HG03571 (cell line): ENCODE results near the gene SESN3.
"Not testable (repeated sequence)": the region's sequence is repeated elsewhere in the genome, so short reads cannot be mapped to it uniquely, and the experiment has no call there.

ENCODE experiments used
- ATAC-seq: cut with Tn5 transposase; IDR thresholded peaks from one replicate; pipeline ENCODE4 v1.9.1; 2021; ENCODE audit not compliant: unreplicated experiment

The SESN3 gene

GRCh38 chr11:95227060-95227459 lies 3.9 kb downstream of the SESN3 start:
- ATAC-seq = not testable (repeated sequence)

DNA sequence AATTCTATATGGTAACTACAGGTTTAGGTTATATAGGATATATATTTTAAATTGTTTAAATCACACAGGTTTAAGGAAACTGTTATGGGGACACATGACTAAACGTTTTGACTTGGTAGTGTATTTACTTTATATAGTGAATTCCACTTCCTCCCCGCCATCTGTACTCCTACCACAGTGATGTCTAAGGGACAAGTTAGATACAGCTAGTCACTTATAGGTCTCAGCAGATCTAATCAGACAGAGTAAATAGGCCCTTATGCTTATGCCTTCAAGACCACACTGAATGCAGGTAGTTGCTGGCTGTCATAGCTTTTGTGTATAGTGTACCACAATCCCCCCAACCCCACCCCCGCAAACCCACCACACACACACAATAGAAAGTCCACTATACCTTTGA lies 8.2 kb downstream of the SESN3 start:
- ATAC-seq = no peak

DNA sequence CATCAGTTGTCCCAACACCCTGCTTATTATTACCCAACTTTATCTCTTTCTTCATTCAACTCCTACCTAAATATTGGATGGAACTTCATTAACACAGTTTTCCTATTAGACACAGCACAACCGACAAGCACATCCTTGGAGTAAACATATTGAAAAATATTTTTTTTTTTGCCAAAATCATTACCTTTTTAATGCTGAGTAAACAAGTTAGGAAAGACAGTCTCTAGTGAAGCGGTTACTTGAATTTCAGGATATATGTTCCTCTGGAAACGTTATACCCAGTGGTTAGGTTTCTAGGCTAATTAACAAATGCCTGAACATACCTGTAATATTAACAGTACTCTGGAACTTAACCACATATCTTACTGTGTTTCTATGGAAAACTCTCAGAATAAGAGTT lies 11.4 kb downstream of the SESN3 start:
- no peak for ATAC-seq

GRCh38 chr11:95218149-95218548 lies 12.9 kb downstream of the SESN3 start:
- no peak for ATAC-seq

DNA sequence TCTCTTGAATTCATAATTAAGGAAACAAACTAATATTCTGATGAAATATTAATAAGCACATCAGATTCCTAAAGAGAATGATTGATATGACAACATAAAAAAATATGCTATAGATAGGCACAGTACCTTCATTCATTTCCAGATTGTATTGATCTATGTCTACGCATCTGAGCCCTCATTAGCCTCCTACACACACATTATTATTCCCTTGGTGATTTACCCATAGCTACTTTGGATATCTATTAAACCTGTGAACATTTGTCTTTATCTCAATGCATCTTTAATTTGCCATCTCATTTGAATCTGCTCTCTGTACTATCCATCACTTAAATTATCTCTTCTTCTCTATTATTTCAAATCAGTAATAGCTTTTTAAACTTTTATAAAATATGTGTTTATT lies 18.4 kb downstream of the SESN3 start:
- ATAC-seq = no peak

DNA sequence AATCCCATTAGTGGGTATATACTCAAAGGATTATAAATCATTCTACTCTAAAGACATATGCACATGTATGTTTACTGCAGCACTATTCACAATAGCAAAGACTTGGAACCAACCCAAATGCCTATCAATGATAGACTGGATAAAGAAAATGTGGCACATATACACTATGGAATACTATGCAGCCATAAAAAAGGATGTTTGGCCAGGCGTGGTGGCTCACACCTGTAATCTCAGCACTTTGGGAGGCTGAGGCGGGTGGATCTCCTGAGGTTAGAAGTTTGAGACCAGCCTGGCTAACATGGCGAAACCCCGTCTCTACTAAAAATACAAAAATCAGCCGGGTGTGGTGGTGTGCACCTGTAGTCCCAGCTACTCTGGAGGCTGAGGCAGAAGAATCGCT lies 21.5 kb downstream of the SESN3 start:
- ATAC-seq = not testable (repeated sequence)

DNA sequence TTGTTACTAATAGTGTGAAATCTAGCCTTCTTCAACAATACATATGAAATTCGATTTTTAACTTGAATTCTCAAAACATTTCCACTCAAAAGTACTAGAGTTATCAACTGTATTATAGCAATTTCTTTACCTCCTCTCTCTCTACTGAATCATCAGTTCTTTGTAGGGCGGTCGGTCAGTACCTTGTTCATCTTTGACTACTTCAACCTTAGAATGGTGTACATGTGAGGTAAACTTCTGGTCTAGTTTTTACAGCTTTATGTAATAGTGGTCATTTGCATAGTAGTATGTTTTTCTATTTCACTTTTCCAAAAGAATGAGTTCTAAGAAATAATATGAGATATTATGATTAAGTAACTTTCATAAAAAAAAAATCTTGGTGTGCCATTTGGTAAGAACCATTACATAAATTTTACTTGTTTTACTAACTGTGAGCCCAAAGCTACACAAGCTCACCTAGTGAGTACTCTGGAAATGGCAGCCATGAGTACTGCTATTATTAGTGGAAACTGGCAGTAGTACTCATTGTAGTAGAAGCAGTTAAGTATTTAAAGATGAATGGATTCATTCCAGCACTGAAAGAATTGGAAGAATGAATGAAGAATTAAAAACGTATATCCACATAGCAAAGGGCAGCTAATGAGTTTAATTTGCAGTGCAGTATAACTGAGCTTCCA lies 30.1 kb downstream of the SESN3 start:
- ATAC-seq = no peak

- ATAC-seq = no peak
Measured at GRCh38 chr11:95195831-95196230, 35.2 kb downstream of the SESN3 start.

- no peak for ATAC-seq
Measured at GRCh38 chr11:95193541-95193940, 37.5 kb downstream of the SESN3 start.

DNA sequence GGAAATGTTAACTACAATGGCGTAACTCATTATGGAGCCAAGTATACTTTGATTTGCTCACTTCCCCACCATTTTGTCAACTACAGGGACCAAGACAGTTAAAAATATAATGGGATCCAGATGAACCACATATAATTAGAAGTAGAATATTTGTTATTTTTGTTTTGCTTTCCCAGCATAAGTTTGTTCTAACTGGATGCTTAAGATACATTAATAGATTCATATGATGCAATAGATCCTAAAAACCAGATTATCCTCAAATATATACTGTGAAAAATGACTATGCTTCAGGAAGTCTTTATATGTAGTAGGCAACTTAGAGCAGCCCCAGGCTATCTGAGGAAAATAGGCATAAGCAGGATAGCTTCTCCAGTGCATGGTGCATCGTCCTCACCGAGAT lies 38.3 kb downstream of the SESN3 start:
- no peak for ATAC-seq

DNA sequence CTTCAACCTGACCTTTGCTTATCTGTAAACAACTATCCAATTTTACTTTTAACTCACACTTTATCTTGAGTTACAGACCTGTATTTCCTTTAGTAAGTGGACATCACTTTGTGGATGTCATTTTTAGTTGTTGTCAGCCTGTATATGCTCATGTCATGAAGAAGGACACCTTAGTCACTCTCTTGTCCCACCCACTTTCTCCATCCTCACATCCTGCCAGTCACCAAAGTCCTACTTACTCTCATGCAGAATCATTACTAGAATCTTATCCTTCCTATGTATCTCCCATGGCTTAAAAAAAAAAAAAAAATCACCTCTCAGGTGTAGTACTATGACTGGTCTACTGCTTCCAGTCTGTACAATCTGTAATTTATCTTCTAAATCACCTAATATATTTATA lies 43.3 kb downstream of the SESN3 start:
- no peak for ATAC-seq

DNA sequence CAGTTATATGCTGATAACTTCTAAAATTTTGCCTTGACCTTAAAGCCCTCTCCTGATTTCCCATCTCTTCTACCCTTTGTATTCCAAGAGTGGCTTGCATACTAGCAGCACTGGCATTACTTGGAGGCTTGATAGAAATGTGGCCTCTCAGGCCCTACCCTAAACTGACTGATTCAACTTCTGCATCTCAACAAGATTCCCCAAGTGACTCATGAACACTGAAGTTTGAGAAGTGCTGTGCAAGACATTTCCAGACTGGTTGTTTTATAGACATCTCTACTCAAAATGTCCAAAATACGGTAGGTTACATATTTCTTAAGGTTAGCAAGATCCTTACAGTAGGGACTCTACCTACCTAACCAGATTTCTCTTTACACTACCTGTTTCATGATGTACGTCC lies 48.6 kb downstream of the SESN3 start:
- ATAC-seq = no peak

DNA sequence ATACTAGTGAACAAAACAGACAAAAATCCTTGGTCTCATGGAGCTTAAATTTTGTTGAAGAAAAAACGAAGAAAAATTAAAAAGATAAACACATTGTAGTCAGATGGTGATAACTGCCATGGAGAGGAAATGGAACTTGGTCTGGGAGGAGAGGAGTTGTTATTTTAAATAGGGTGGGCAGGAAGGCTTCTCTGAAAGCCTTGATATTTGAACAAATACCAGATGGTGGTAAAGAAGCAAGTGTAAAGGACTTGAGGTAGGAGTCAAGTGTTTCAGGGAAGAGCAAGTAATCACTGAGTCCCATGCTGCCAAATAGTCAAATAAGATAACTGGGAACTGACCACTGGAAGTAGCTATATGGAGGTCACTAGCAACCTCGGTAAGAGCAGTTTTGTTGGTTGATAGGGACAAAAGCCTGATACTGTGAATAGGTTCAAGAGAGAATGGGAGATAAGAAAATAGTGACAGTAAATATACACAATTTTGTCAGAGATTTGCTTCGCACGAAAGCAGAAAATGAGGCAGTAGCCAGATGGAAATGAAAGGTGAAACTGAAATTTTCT lies 55.1 kb downstream of the SESN3 start:
- no peak for ATAC-seq

DNA sequence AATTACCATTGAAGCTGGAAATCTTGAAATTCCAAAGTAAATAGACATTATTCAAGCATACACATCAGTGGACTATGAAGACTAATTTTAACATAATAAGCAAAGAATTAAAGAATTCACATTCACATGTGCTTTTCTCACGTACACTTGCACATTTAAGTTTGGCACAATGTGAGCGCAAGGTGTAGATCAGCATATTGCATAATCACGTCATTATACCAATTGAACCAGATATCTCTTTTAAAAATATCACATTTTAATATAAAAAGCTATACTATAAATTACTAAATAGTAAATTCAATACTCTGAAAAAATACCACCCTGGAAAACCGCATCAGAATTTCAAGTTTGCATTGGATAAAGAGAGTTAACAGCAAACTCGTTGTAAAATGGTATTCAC lies 60.7 kb downstream of the SESN3 start:
- ATAC-seq = no peak

- no peak for ATAC-seq
Measured at GRCh38 chr11:95166781-95167180, 64.2 kb downstream of the SESN3 start.

GRCh38 chr11:95165638-95166037 lies 65.4 kb downstream of the SESN3 start:
- ATAC-seq = no peak

GRCh38 chr11:95163106-95163505 lies 67.9 kb downstream of the SESN3 start:
- no peak for ATAC-seq

DNA sequence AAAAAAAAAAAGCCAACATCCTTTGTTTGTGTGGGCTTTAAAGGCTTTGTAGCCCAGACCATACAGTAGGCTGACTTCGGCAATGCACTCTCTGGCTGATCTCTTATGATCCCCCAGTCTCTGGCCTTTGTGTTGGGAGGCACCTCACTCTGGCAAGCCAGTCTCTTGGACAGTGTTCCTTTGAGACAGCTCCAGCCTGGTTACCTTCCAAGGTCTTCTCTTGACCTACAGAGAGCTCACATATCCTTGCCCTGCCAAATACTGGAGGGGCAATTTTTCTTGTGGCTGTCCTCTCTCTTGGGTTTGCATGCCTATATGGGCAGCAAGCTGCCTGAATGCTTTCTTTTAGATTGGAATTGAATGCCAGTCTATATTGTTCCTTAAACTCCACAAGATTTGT lies 69.8 kb downstream of the SESN3 start:
- no peak for ATAC-seq

DNA sequence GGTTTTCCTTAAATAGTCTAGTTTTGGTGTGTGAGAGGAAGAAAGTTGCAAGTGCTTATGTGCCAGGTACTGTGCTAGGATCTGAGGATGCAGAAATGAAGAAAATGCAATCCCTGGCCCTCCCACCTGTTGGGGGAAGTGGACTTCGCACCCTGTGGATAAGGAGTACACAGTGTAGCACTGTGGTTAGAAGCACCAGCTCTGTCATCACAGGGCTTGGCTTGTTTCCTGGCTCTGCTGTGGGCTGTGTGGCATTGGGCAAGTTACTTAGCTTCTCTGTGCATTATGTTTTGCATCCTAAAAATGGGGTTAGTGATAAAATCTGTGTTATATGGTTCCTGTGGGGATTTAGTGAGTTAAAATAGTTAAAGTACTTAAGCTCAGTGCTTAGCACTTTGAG lies 73.2 kb downstream of the SESN3 start:
- ATAC-seq = no peak

DNA sequence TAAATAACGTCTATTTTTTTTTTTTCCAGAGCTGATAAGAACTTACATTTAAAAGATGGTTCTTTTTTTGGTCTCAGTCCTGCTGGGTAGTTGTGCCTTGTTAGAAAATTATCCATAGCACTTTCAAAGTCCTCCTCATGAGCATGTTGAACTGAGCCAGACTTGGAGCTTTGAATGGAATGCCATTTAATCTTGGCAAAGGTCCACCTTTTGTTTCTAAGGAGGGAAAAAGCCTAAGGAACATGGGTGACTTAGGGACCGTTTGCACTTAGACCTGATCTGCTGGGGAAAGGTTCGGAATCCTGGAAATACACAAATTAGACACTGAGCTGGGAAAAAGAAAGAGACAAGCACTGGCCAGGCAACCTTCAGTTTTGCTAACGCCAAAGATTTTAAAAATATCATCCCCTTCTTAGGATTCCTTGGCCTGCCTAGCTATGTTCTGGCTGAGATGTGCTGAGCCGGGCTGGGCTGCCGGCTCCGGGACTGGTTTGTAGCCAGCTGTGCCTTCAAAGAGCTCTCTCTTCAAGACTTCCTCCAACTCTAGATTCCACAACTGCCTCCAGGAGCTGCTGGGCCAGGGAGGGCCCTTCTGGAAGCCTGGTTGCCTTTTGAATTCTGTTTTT lies 74.0 kb downstream of the SESN3 start:
- no peak for ATAC-seq

DNA sequence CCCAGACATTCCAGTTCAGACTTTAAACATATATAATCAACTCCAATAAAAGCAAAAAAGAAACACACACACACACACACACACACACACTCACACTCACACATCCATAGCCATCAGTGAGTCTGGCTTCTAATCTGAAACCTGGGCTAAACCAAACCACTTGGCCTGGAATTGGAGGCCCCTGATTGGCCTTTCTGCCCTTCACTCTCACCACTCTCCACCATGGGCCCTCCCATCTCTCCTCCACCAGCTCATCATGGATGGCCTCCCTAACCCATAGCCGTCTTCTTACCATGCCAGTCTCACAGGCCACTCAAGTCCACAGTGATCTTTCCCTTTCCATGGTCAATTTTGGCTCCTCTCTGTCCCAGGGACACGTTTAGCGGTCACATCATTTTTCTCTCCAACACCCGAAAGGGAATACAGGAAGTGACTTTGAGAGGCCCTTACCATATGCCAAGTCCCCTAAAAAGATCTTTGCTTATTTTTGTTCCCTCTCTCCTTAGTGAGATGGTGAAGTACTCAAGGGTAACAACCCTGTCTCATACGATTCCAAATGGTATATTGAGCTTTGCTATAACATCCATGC lies 74.8 kb downstream of the SESN3 start:
- ATAC-seq = no peak

GRCh38 chr11:95155385-95155784 lies 75.6 kb downstream of the SESN3 start:
- ATAC-seq = no peak
